GM12801 (cell line): ENCODE data around the gene CCDC15.

Source experiments
- TF ChIP-seq, protein P1 (sequence below): IDR thresholded peaks from one replicate; pipeline ENCODE4 v1.5.1; 2011; ENCODE audit warnings: control low read depth; ENCODE audit not compliant: insufficient read length; ENCODE audit errors: extremely low read depth

CCDC15 gene

DNA sequence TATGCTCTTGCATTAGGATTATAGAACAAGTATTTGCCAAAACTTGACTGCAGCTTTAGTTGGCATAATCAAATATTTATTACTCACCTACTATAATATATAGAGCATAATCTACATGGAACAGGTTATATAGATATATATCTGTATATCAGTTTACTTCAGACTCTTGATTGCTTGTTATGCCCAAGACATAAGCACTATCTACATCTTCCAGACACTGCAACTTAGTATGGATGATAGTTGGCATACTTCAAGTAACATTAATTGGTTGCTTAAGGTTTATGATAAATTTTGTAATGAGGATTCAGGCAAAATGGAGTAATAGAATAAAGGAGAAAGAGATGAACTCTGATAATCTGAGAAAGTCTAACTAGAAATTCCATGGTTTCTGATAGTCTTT lies 1.0 kb downstream of the CCDC15 start:
- TF ChIP-seq, protein P1, sequence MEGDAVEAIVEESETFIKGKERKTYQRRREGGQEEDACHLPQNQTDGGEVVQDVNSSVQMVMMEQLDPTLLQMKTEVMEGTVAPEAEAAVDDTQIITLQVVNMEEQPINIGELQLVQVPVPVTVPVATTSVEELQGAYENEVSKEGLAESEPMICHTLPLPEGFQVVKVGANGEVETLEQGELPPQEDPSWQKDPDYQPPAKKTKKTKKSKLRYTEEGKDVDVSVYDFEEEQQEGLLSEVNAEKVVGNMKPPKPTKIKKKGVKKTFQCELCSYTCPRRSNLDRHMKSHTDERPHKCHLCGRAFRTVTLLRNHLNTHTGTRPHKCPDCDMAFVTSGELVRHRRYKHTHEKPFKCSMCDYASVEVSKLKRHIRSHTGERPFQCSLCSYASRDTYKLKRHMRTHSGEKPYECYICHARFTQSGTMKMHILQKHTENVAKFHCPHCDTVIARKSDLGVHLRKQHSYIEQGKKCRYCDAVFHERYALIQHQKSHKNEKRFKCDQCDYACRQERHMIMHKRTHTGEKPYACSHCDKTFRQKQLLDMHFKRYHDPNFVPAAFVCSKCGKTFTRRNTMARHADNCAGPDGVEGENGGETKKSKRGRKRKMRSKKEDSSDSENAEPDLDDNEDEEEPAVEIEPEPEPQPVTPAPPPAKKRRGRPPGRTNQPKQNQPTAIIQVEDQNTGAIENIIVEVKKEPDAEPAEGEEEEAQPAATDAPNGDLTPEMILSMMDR, result no peak

DNA sequence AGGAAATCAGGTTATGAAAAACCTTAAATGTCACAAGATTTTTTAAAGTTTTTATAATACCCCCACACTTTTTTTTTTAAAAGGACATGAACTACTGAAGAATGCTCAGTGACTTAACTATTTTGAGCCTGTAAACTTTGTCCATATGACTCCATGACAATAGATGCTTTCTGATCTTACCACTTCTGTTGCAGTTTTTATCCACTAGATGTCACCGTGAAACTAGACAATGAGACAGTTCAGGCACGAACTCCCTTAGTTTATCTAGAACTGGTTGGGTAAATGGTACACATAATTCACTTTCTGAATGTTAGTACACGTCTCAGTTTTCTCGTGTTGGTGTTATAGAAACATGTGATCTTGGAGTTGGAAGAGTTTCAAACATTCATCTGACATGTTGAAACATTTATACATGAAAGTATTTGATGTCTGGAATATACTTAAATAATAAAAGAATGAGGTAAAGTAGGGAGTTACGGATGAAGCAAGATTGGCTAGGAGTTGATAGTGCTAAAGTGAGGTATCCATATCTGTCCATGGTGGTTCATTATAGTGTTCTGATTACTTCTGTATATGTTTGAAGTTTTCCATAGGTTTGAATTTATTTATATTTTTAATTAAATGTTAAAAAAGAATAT lies 8.1 kb downstream of the CCDC15 start:
- TF ChIP-seq, protein P1, result no peak

DNA sequence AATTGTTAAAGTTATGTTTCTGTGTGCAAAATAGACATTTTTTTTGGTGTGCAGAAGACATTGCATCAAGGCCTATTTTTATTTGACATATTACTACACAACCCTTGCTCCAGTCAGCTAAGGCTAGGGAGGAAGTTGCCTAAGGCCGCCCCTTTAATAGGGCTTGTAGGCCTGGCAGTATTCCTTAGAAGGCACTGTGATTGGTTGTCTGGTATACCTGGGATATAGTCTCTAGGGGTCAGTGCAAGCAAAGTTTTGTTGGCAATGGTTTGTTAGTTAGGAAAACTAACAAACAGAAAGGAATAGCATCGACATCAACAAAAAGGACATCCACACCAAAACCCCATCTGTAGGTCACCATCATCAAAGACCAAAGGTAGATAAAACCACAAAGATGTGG lies 16.9 kb downstream of the CCDC15 start:
- TF ChIP-seq, protein P1, result no peak

DNA sequence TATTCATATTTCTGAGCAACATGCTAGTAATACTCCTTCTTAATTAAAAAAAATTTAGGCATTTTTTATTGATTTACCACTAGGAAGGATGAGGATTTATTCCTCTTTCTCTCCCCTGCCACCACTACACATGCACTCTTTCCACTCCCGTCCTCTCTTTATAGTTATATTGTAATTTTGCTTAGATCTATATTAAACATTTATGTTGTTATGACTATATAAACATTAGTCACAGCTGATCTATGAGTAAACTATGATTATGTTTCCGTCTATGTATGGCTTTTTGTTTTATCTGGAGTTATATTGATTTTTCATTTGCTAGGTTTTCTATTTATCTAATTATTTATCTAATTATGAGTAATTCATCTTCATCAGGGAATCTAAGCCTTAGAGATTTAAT lies 17.8 kb downstream of the CCDC15 start:
- TF ChIP-seq, protein P1, result no peak

DNA sequence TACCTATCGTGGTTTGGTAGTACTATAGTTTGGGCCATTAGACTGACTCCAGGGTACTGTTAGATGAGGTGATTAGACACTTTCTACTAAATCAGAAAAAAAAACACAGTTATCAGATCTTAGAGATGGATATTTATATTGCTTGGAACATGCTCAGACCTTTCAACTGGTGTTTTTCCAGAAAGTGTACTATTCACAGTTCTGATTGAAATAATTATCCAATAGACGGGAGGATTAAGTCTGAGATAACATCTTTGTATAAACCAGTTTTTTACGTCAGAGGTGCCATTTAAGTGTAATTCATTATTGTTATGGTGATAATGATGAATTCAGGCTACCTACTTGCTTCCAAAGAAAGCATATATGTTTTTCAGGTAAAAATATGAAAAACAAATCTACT lies 22.5 kb downstream of the CCDC15 start:
- TF ChIP-seq, protein P1, result no peak

DNA sequence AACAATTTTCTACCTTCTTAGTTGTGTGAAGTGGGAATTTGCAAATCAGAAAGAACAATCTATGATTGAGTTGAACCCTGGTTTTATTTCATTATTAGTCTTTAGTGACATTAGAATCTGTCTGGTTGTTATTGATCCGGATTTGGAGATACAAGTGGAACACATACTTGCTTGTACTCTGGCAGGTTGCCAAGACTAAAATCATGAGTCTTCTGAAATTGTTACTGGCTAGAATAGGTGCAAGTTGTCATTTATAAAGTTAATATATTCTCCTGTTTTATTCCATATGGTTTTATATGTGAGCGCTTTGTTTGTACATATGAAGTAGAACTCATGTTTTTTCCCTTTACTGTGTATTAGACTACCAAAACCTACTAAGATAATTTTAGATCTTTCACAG lies 23.0 kb downstream of the CCDC15 start:
- TF ChIP-seq, protein P1, result no peak

DNA sequence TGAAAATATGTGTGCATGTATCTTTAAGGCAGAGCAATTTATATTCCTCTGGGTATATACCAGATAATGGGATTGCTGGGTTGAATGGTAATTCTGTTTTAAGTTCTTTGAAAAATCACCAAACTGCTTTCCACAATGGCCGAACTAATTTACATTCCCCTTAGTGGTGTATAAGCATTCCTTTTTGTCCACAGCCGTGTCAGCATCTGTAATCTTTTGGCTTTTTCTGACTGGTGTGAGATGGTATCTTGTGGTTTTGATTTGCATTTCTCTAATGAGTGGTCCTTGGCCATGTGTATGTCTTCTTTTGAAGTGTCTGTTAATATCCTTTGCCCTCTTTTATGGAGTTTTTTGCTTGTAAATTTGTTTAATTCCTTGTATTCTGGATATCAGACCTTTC lies 24.3 kb downstream of the CCDC15 start:
- TF ChIP-seq, protein P1, result no peak
